HG03108 (cell line): ENCODE results near the gene MLST8.

ENCODE experiments used
- ATAC-seq: cut with Tn5 transposase; IDR thresholded peaks from one replicate; pipeline ENCODE4 v1.9.1; 2021; ENCODE audit warnings: moderate library complexity; ENCODE audit not compliant: unreplicated experiment

The MLST8 gene

GRCh38 chr16:2205104-2205966 is at the start of gene MLST8:
MLST8 (plus strand) TSS chr16:2205454; CDS start chr16:2206086, 632 bp downstream.
- peak; percentile 64 for ATAC-seq

- no peak for ATAC-seq
Measured at GRCh38 chr16:2155977-2156848, 49.0 kb upstream of the MLST8 start.

GRCh38 chr16:2156849-2157224 is 48.4 kb upstream of the MLST8 start:
- no peak for ATAC-seq

GRCh38 chr16:2157480-2158261 is 47.6 kb upstream of the MLST8 start:
- no peak for ATAC-seq

GRCh38 chr16:2158262-2158638 is 47.0 kb upstream of the MLST8 start:
- no peak for ATAC-seq

GRCh38 chr16:2159175-2159838 is 45.9 kb upstream of the MLST8 start:
- ATAC-seq = no peak

- ATAC-seq = no peak
Measured at GRCh38 chr16:2160915-2161551, 44.2 kb upstream of the MLST8 start.

- ATAC-seq = no peak
Measured at GRCh38 chr16:2161911-2162310, 43.3 kb upstream of the MLST8 start.

GRCh38 chr16:2162676-2163118 is 42.6 kb upstream of the MLST8 start:
- ATAC-seq = no peak

GRCh38 chr16:2163211-2163881 is 41.9 kb upstream of the MLST8 start:
- no peak for ATAC-seq

- ATAC-seq = no peak
Measured at GRCh38 chr16:2165861-2166260, 39.4 kb upstream of the MLST8 start.

- no peak for ATAC-seq
Measured at GRCh38 chr16:2166263-2167067, 38.8 kb upstream of the MLST8 start.

GRCh38 chr16:2167068-2167638 is 38.1 kb upstream of the MLST8 start:
- ATAC-seq = no peak

- ATAC-seq = no peak
Measured at GRCh38 chr16:2170080-2170479, 35.2 kb upstream of the MLST8 start.

GRCh38 chr16:2170587-2171435 is 34.4 kb upstream of the MLST8 start:
- ATAC-seq = no peak

GRCh38 chr16:2171601-2172178 is 33.6 kb upstream of the MLST8 start:
- no peak for ATAC-seq

GRCh38 chr16:2172688-2173335 is 32.4 kb upstream of the MLST8 start:
- ATAC-seq = no peak
